OCI-LY7 (cell line): ENCODE results near the gene USP11.

Experiments
- EZH2phosphoT487 ChIP-seq: fragments of 200-600 bp; sonication (generic); IDR thresholded peaks from 2 replicates; pipeline ENCODE4 v1.6.1; 2018; ENCODE audit warnings: low read depth, borderline replicate concordance, mild to moderate bottlenecking, mixed run types, antibody characterized with exemption, low read length, moderate library complexity, mixed read lengths
- TF ChIP-seq, protein P1 (sequence below): fragments of 200-600 bp; sonication (generic); conservative IDR thresholded peaks from 2 replicates; pipeline ENCODE4 v1.5.1; 2014; ENCODE audit warnings: mild to moderate bottlenecking, antibody characterized with exemption, low read length, moderate library complexity, mixed read lengths

DNA sequence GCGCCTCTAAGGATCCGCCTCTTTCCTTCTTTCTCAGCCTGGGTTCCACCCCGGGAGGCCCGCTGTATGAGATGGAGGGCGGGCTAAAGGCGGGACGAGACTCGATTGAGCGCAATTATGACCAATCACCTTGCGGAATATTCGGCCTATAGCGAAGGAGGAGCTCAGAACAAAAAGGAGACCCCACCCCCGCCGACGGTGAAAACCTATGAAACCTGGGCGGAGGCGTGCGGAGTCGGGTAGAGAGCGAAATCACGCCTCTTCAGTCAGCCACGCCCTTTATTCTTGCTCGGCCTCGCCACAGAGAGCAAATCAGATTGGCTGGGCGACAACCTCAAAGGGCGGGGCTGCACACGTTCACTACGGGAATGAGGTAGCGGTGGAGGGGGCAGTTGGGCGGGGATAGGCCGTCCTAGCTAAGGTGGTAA, 14.9 kb upstream of the USP11 start:
- TF ChIP-seq, protein P1, sequence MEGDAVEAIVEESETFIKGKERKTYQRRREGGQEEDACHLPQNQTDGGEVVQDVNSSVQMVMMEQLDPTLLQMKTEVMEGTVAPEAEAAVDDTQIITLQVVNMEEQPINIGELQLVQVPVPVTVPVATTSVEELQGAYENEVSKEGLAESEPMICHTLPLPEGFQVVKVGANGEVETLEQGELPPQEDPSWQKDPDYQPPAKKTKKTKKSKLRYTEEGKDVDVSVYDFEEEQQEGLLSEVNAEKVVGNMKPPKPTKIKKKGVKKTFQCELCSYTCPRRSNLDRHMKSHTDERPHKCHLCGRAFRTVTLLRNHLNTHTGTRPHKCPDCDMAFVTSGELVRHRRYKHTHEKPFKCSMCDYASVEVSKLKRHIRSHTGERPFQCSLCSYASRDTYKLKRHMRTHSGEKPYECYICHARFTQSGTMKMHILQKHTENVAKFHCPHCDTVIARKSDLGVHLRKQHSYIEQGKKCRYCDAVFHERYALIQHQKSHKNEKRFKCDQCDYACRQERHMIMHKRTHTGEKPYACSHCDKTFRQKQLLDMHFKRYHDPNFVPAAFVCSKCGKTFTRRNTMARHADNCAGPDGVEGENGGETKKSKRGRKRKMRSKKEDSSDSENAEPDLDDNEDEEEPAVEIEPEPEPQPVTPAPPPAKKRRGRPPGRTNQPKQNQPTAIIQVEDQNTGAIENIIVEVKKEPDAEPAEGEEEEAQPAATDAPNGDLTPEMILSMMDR, result no peak
- no peak for TF ChIP-seq EZH2phosphoT487
